ENCODE results near the gene IGLON5. TPM values are rescaled to one million over a fixed set of nuclear protein-coding genes. Genes with fewer than 3 reads are reported as not detected.

The IGLON5 gene
- polyA plus RNA-seq, 3 donors, result 1.9 to 4.7 (median 3.5) TPM

Other genes with a start within 250 kb of the IGLON5 start
- gene KLK13, start 246.6 kb upstream of the IGLON5 start, polyA plus RNA-seq (ENCODE audit: insufficient read length in 3 of 3), result under 1 TPM; 0.24 to 0.65 (median 0.53) TPM
- gene KLK14, start 228.8 kb upstream of the IGLON5 start, polyA plus RNA-seq (ENCODE audit: insufficient read length in 3 of 3), result under 1 TPM; 0.14 to 0.32 (median 0.19) TPM
- gene CTU1, start 203.2 kb upstream of the IGLON5 start, polyA plus RNA-seq (ENCODE audit: insufficient read length in 3 of 3), result 1 to 10 TPM; 3.0 to 5.1 (median 4.3) TPM
- gene SIGLEC9, start 186.7 kb upstream of the IGLON5 start, polyA plus RNA-seq (ENCODE audit: insufficient read length in 3 of 3), result 1 to 10 TPM; 1.5 to 1.8 (median 1.5) TPM
- under 1 TPM; 0.33 to 0.43 (median 0.36) TPM for gene SIGLEC7, start 169.3 kb upstream of the IGLON5 start, polyA plus RNA-seq (ENCODE audit: insufficient read length in 3 of 3)
- 1 to 10 TPM; 1.8 to 2.5 (median 2.3) TPM for gene CD33, start 86.6 kb upstream of the IGLON5 start, polyA plus RNA-seq (ENCODE audit: insufficient read length in 3 of 3)
- gene SIGLECL1, start 60.6 kb upstream of the IGLON5 start, polyA plus RNA-seq (ENCODE audit: insufficient read length in 3 of 3), result not detected
- gene VSIG10L, start 30.5 kb downstream of the IGLON5 start, polyA plus RNA-seq (ENCODE audit: insufficient read length in 3 of 3), result 1 to 10 TPM; 4.1 to 5.8 (median 5.6) TPM
- gene ETFB, start 54.7 kb downstream of the IGLON5 start, polyA plus RNA-seq (ENCODE audit: insufficient read length in 3 of 3), result 100 to 1,000 TPM; 143 to 171 (median 160) TPM
- gene CLDND2, start 57.4 kb downstream of the IGLON5 start, polyA plus RNA-seq (ENCODE audit: insufficient read length in 3 of 3), result 1 to 10 TPM; 1.8 to 2.7 (median 2.6) TPM
- 1 to 10 TPM; 1.6 to 2.1 (median 1.8) TPM for gene NKG7, start 61.0 kb downstream of the IGLON5 start, polyA plus RNA-seq (ENCODE audit: insufficient read length in 3 of 3)
- gene LIM2, start 76.3 kb downstream of the IGLON5 start, polyA plus RNA-seq (ENCODE audit: insufficient read length in 3 of 3), result under 1 TPM; 0.35 to 0.60 (median 0.44) TPM
- gene C19orf84, start 78.9 kb downstream of the IGLON5 start, polyA plus RNA-seq (ENCODE audit: insufficient read length in 3 of 3), result under 1 TPM; 0.22 to 0.39 (median 0.36) TPM
- 1 to 10 TPM; 1.1 to 1.7 (median 1.6) TPM for gene SIGLEC10, start 106.0 kb downstream of the IGLON5 start, polyA plus RNA-seq (ENCODE audit: insufficient read length in 3 of 3)
- gene SIGLEC8, start 146.8 kb downstream of the IGLON5 start, polyA plus RNA-seq (ENCODE audit: insufficient read length in 3 of 3), result under 1 TPM in 1 of 3 donors, not detected in 2; 0.10 TPM
- not detected for gene CEACAM18, start 166.9 kb downstream of the IGLON5 start, polyA plus RNA-seq (ENCODE audit: insufficient read length in 3 of 3)
- gene SIGLEC12, start 190.2 kb downstream of the IGLON5 start, polyA plus RNA-seq (ENCODE audit: insufficient read length in 3 of 3), result under 1 TPM in 2 of 3 donors, not detected in 1; 0.13 to 0.19 TPM
- gene SIGLEC6, start 220.0 kb downstream of the IGLON5 start, polyA plus RNA-seq (ENCODE audit: insufficient read length in 3 of 3), result under 1 TPM in 1 of 3 donors, not detected in 2; 0.16 TPM

All from renal pelvis (tissue), 3 donors.